ENCODE data around the gene GOLGA1. TPM values are rescaled to one million over a fixed set of nuclear protein-coding genes. Genes with fewer than 3 reads are reported as not detected.

GOLGA1 gene
- total and polyA plus RNA-seq, 2 of the 13 experiments (the other 11 are each of a cell fraction or from before 2014, with no cell fraction given): 12.7 to 15.9 TPM

GRCh38 chr9:124857533-124858162 lies 83.2 kb downstream of the GOLGA1 start (continued):
- TF ChIP-seq ZHX2 (IDR thresholded peaks at IDR 0.05; ENCODE audit: low read depth) (no peak), ZHX2 (CRISPR knock-in tag; IDR thresholded peaks at IDR 0.05; ENCODE audit: borderline replicate concordance) (no peak), MLLT10 (CRISPR knock-in tag; IDR thresholded peaks at IDR 0.05) (no peak), HOMEZ (CRISPR knock-in tag; IDR thresholded peaks at IDR 0.05; ENCODE audit: low read depth) (no peak), ZNF383 (CRISPR knock-in tag; IDR thresholded peaks at IDR 0.05; ENCODE audit: borderline replicate concordance) (no peak)

Data from HepG2 (cell line).